ENCODE results near the gene GPER1. TPM values are rescaled to one million over a fixed set of nuclear protein-coding genes. Genes with fewer than 3 reads are reported as not detected.
"Not testable (repeated sequence)": the region's sequence is repeated elsewhere in the genome, so short reads cannot be mapped to it uniquely, and the experiment has no call there.

The GPER1 gene
- total and polyA plus RNA-seq, 4 donors: 3.7 to 7.7 (median 6.3) TPM

GRCh38 chr7:1142051-1142635 lies 54.2 kb downstream of the GPER1 start:
- no peaks in the 10 kb centered on the region for H3K9me3 ChIP-seq (ENCODE audit: control insufficient read depth in 4 of 4, insufficient read depth in 3 of 4, low read length in 3 of 4)
- DNase-seq: no peak
- H3K4me1 ChIP-seq (ENCODE audit: control insufficient read depth in 5 of 5, insufficient read depth in 5 of 5, low read length in 5 of 5): peaks cover 0 to 8% (median 3%) of the 10 kb centered on the region in 5 donors
- TF ChIP-seq CTCF (IDR thresholded peaks at IDR 0.05; ENCODE audit: control extremely low read depth, extremely low read depth): no peak
- no peaks in the 10 kb centered on the region for H3K36me3 ChIP-seq (ENCODE audit: control insufficient read depth in 4 of 4, insufficient read depth in 4 of 4, low read length in 4 of 4)
- no peak for ATAC-seq (ENCODE audit: insufficient read depth, low FRiP score)
- H3K27ac ChIP-seq (ENCODE audit: low read depth in 1 of 2, low read length in 1 of 2): no peak overlapping the region
- H3K4me3 ChIP-seq: no peak overlapping the region
- H3K27me3 ChIP-seq (ENCODE audit: control insufficient read depth in 3 of 3, insufficient read depth in 3 of 3, low read length in 2 of 3): no peaks in the 10 kb centered on the region
- H3K9ac ChIP-seq (ENCODE audit: insufficient read depth in 1 of 2, low read length in 2 of 2): no peak overlapping the region
- 82 to 85% methylated on average over 14 of the region's 14 CpGs for WGBS, 2 donors

- not testable (repeated sequence) for H3K9me3 ChIP-seq (ENCODE audit: control insufficient read depth in 4 of 4, insufficient read depth in 3 of 4, low read length in 3 of 4); H3K27me3 ChIP-seq (ENCODE audit: control insufficient read depth in 3 of 3, insufficient read depth in 3 of 3, low read length in 2 of 3); H3K4me1 ChIP-seq (ENCODE audit: control insufficient read depth in 5 of 5, insufficient read depth in 5 of 5, low read length in 5 of 5); H3K4me3 ChIP-seq; H3K36me3 ChIP-seq (ENCODE audit: control insufficient read depth in 4 of 4, insufficient read depth in 4 of 4, low read length in 4 of 4); H3K27ac ChIP-seq (ENCODE audit: low read depth in 1 of 2, low read length in 1 of 2); H3K9ac ChIP-seq (ENCODE audit: insufficient read depth in 1 of 2, low read length in 2 of 2); ATAC-seq (ENCODE audit: insufficient read depth, low FRiP score); DNase-seq
- WGBS, 2 donors: 82 to 92% methylated on average over 5 of the region's 5 CpGs
Measured at GRCh38 chr7:1143031-1143430, 55.1 kb downstream of the GPER1 start.

Other genes with a start within 250 kb of the GPER1 start
- 10 to 100 TPM; 34.1 to 39.9 TPM for gene GET4, start 211.6 kb upstream of the GPER1 start, total RNA-seq
- gene GET4, start 211.6 kb upstream of the GPER1 start, polyA plus RNA-seq: 10 to 100 TPM; 40.1 to 41.8 TPM
- gene ADAP1, start 133.4 kb upstream of the GPER1 start, total RNA-seq: 10 to 100 TPM; 11.5 to 34.2 TPM
- gene ADAP1, start 133.4 kb upstream of the GPER1 start, polyA plus RNA-seq: 10 to 100 TPM; 31.0 to 39.0 TPM
- 10 to 100 TPM in 1 of 2 donors, 1 to 10 TPM in 1; 10.0 to 17.0 TPM for gene COX19, start 112.6 kb upstream of the GPER1 start, total RNA-seq
- 1 to 10 TPM; 5.6 to 6.0 TPM for gene COX19, start 112.6 kb upstream of the GPER1 start, polyA plus RNA-seq
- gene CYP2W1, start 104.9 kb upstream of the GPER1 start, total RNA-seq: 1 to 10 TPM in 1 of 2 donors, not detected in 1; 8.1 TPM
- gene CYP2W1, start 104.9 kb upstream of the GPER1 start, polyA plus RNA-seq: under 1 TPM in 1 of 2 donors, not detected in 1; 0.05 TPM
- gene GPR146, start 43.6 kb upstream of the GPER1 start, total RNA-seq: 10 to 100 TPM; 13.7 to 14.4 TPM
- gene GPR146, start 43.6 kb upstream of the GPER1 start, polyA plus RNA-seq: 10 to 100 TPM; 13.7 to 27.1 TPM
- gene ZFAND2A, start 72.1 kb downstream of the GPER1 start, total RNA-seq: 10 to 100 TPM; 17.3 to 23.3 TPM
- 10 to 100 TPM; 36.8 to 44.3 TPM for gene ZFAND2A, start 72.1 kb downstream of the GPER1 start, polyA plus RNA-seq
- gene UNCX, start 144.8 kb downstream of the GPER1 start, total RNA-seq: not detected
- gene UNCX, start 144.8 kb downstream of the GPER1 start, polyA plus RNA-seq: not detected

Measured in lung (tissue), 12 donors.